T-helper 1 cell treated with Interleukin-12 subunit alpha and Interleukin-12 subunit beta and Interleukin-4 antibody, amounts not matched to agents 30 ng/mL and 1 ng/mL, for 36 hours (primary cell): Measurements from ENCODE around the gene LMO1. TPM values are rescaled to one million over a fixed set of nuclear protein-coding genes. Genes with fewer than 3 reads are reported as not detected.

Experiments
- total RNA-seq: library from RNA; stranded (reverse); gene quantifications from 2 replicates; pipeline ENCODE4 v1.2.3, GENCODE V29; 2022

LMO1 gene
- total RNA-seq, 1 donor from 2014 or later: not detected

Other genes starting within 250 kb of the LMO1 start
- gene TUB, start 182.7 kb downstream of the LMO1 start, total RNA-seq: 0.05 and 0.07 TPM in 2 replicates
- 7.7 and 8.3 TPM in 2 replicates for gene RIC3, start 94.9 kb downstream of the LMO1 start, total RNA-seq